GM21526 (cell line): Measurements from ENCODE around the gene TMEM108.

ENCODE experiments used
- ATAC-seq: cut with Tn5 transposase; IDR thresholded peaks from one replicate; pipeline ENCODE4 v1.9.1; 2021; ENCODE audit warnings: moderate library complexity; ENCODE audit not compliant: unreplicated experiment, low FRiP score

The TMEM108 gene

DNA sequence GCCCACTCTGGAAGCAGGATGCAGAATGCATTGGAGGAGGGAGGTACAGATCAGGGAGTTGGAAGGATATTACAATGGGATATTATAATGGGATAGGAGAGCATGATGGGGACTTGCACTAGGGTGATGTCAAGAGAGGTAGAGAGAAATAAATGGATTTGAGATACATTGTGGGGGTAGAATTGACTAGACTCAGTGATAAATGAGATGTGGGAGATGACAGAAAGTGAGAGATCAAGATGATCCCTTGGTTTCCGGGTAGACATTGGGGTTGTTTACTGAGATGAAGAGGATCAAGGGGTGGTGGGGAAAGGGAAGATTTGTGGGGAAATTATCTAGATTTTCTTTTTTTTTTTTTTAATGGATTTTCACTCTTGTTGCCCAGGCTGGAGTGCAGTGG is 404.3 kb downstream of the TMEM108 start:
- no peak for ATAC-seq

GRCh38 chr3:133443649-133444422 is 405.6 kb downstream of the TMEM108 start:
- no peak for ATAC-seq

GRCh38 chr3:133444423-133444774 is 406.2 kb downstream of the TMEM108 start:
- no peak for ATAC-seq

- no peak for ATAC-seq
Measured at GRCh38 chr3:133445108-133445507, 406.9 kb downstream of the TMEM108 start.
